Measurements from ENCODE around the gene BRCA1. TPM values are rescaled to one million over a fixed set of nuclear protein-coding genes. Genes with fewer than 3 reads are reported as not detected.
"Not testable (repeated sequence)": the region's sequence is repeated elsewhere in the genome, so short reads cannot be mapped to it uniquely, and the experiment has no call there.

BRCA1 gene
- total RNA-seq, 4 donors from 2014 or later = 2.6 to 121 (median 5.8) TPM

GRCh38 chr17:43135454-43135819 lies 10.3 kb upstream of the BRCA1 start:
- Histone ChIP-seq H3K4me3 (no peak overlapping the region), H3K4me1 (no peaks in the 10 kb centered on the region), H3K27ac (no peak overlapping the region), H3K9me3 (no peaks in the 10 kb centered on the region), H3K36me3 (peaks cover 0 to 12% (median 3%) of the 10 kb centered on the region in 4 donors), H3K27me3 (no peaks in the 10 kb centered on the region)
- WGBS, 2 donors (ENCODE audit: low coverage in 1 of 2) = 91 to 97% methylated on average over 15 to 19 of the region's 19 CpGs
- in situ Hi-C loops (cut with MboI; ENCODE audit: low pct_ligation_motif_present in 1 of 4, low pct_unique_long_range_greater_than_20kb in 1 of 4, low sequenced_read_pairs in 3 of 4) = no loop called here
- no peak for DNase-seq
- intact Hi-C loops (cut with DNase I; ENCODE audit: low total_unique reads) = no loop called here
- no peak for TF ChIP-seq POLR2AphosphoS5 (IDR thresholded peaks at IDR 0.05)
- TF ChIP-seq POLR2A (IDR thresholded peaks at IDR 0.05) = no peak
- TF ChIP-seq EP300 (IDR thresholded peaks at IDR 0.05; ENCODE audit: low read depth) = no peak
- TF ChIP-seq CTCF (IDR thresholded peaks at IDR 0.05) = no peak

- H3K27me3 ChIP-seq = no peaks in the 10 kb centered on the region
- H3K4me1 ChIP-seq = no peaks in the 10 kb centered on the region
- DNase-seq = no peak
- TF ChIP-seq POLR2AphosphoS5 (IDR thresholded peaks at IDR 0.05) (no peak), EP300 (IDR thresholded peaks at IDR 0.05; ENCODE audit: low read depth) (no peak), POLR2A (IDR thresholded peaks at IDR 0.05) (no peak), CTCF (IDR thresholded peaks at IDR 0.05) (no peak)
- in situ Hi-C loops (cut with MboI; ENCODE audit: low pct_ligation_motif_present in 1 of 4, low pct_unique_long_range_greater_than_20kb in 1 of 4, low sequenced_read_pairs in 3 of 4) = no loop called here
- intact Hi-C loops (cut with DNase I; ENCODE audit: low total_unique reads) = no loop called here
- WGBS, 2 donors (ENCODE audit: low coverage in 1 of 2) = 96% methylated on average over 25 of the region's 25 CpGs; no CpG with 5 or more reads in 1 of the 2 donors
- no peak overlapping the region for H3K4me3 ChIP-seq
- no peak overlapping the region for H3K27ac ChIP-seq
- H3K9me3 ChIP-seq = no peaks in the 10 kb centered on the region
- peaks cover 0 to 12% (median 3%) of the 10 kb centered on the region in 4 donors for H3K36me3 ChIP-seq
Observed at GRCh38 chr17:43134774-43135453, 9.8 kb upstream of the BRCA1 start.

GRCh38 chr17:43133439-43133838 lies 8.3 kb upstream of the BRCA1 start:
- intact Hi-C loops (cut with DNase I; ENCODE audit: low total_unique reads); DNase-seq; H3K9me3 ChIP-seq; H3K27me3 ChIP-seq; H3K27ac ChIP-seq; in situ Hi-C loops (cut with MboI; ENCODE audit: low pct_ligation_motif_present in 1 of 4, low pct_unique_long_range_greater_than_20kb in 1 of 4, low sequenced_read_pairs in 3 of 4); H3K4me1 ChIP-seq; H3K4me3 ChIP-seq: not testable (repeated sequence)
- WGBS, 2 donors (ENCODE audit: low coverage in 1 of 2) = 96 to 97% methylated on average over 4 to 5 of the region's 5 CpGs
- H3K36me3 ChIP-seq = peaks cover 0 to 12% (median 3%) of the 10 kb centered on the region in 4 donors

GRCh38 chr17:43132117-43132516 lies 7.0 kb upstream of the BRCA1 start:
- H3K4me1 ChIP-seq = peaks cover 0 to 7% (median 0%) of the 10 kb centered on the region in 4 donors
- intact Hi-C loops (cut with DNase I; ENCODE audit: low total_unique reads) = no loop called here
- in situ Hi-C loops (cut with MboI; ENCODE audit: low pct_ligation_motif_present in 1 of 4, low pct_unique_long_range_greater_than_20kb in 1 of 4, low sequenced_read_pairs in 3 of 4) = no loop called here
- H3K27me3 ChIP-seq = no peaks in the 10 kb centered on the region
- no peaks in the 10 kb centered on the region for H3K9me3 ChIP-seq
- DNase-seq = no peak
- peaks cover 0 to 12% (median 3%) of the 10 kb centered on the region in 4 donors for H3K36me3 ChIP-seq
- H3K4me3 ChIP-seq = no peak overlapping the region
- WGBS, 2 donors (ENCODE audit: low coverage in 1 of 2) = 83% methylated on average over 2 of the region's 2 CpGs; no CpG with 5 or more reads in 1 of the 2 donors
- H3K27ac ChIP-seq = no peak overlapping the region
- TF ChIP-seq EP300 (IDR thresholded peaks at IDR 0.05; ENCODE audit: low read depth) (no peak), POLR2AphosphoS5 (IDR thresholded peaks at IDR 0.05) (no peak), CTCF (IDR thresholded peaks at IDR 0.05) (no peak)

GRCh38 chr17:43129671-43130010 lies 4.5 kb upstream of the BRCA1 start:
- no peak overlapping the region for H3K4me3 ChIP-seq
- intact Hi-C loops (cut with DNase I; ENCODE audit: low total_unique reads) (no loop called here), in situ Hi-C loops (cut with MboI; ENCODE audit: low pct_ligation_motif_present in 1 of 4, low pct_unique_long_range_greater_than_20kb in 1 of 4, low sequenced_read_pairs in 3 of 4) (no loop called here)
- H3K27me3 ChIP-seq = no peaks in the 10 kb centered on the region
- no peak for DNase-seq
- H3K36me3 ChIP-seq = peaks cover 0 to 12% (median 3%) of the 10 kb centered on the region in 4 donors
- no peak overlapping the region for H3K27ac ChIP-seq
- no peaks in the 10 kb centered on the region for H3K9me3 ChIP-seq
- no peak for TF ChIP-seq POLR2AphosphoS5 (IDR thresholded peaks at IDR 0.05)
- no peak for TF ChIP-seq POLR2A (IDR thresholded peaks at IDR 0.05)
- 85 to 95% methylated on average over 4 to 11 of the region's 11 CpGs for WGBS, 2 donors (ENCODE audit: low coverage in 1 of 2)
- H3K4me1 ChIP-seq = peaks cover 7 to 23% (median 13%) of the 10 kb centered on the region in 4 donors

GRCh38 chr17:43127333-43127876 lies 2.2 kb upstream of the BRCA1 start:
- H3K4me3 ChIP-seq; in situ Hi-C loops (cut with MboI; ENCODE audit: low pct_ligation_motif_present in 1 of 4, low pct_unique_long_range_greater_than_20kb in 1 of 4, low sequenced_read_pairs in 3 of 4); H3K27me3 ChIP-seq; H3K36me3 ChIP-seq; H3K9me3 ChIP-seq; DNase-seq; H3K27ac ChIP-seq; intact Hi-C loops (cut with DNase I; ENCODE audit: low total_unique reads): not testable (repeated sequence)
- 92 to 100% methylated on average over 1 to 6 of the region's 6 CpGs for WGBS, 2 donors (ENCODE audit: low coverage in 1 of 2)
- peaks cover 12 to 31% (median 19%) of the 10 kb centered on the region in 4 donors for H3K4me1 ChIP-seq

Measured in transverse colon (tissue), 4 donors.